SIG-M5 treated with dmso at 0.1 percent for 504 hours (cell line): ENCODE data around the gene LBX1.

Experiments used
- DNase-seq: peaks from one replicate; lab custom pipeline; 2025; ENCODE audit not compliant: unreplicated experiment; lab: John Stamatoyannopoulos, UW

LBX1 gene

GRCh38 chr10:101229266-101230182, at the start of gene LBX1:
LBX1 (minus strand) TSS chr10:101229463; CDS start chr10:101228815, 648 bp downstream.
- no peak for DNase-seq

- DNase-seq: no peak
These were observed 44.5 kb upstream of the LBX1 start for GRCh38 chr10:101273741-101274140.

GRCh38 chr10:101273330-101273729, 44.1 kb upstream of the LBX1 start:
- no peak for DNase-seq

GRCh38 chr10:101272229-101272868, 43.1 kb upstream of the LBX1 start:
- peak; percentile 51 for DNase-seq

- no peak for DNase-seq
These were observed 41.5 kb upstream of the LBX1 start for GRCh38 chr10:101270763-101271162.

- no peak for DNase-seq
These were observed 38.5 kb upstream of the LBX1 start for GRCh38 chr10:101267776-101268175.

GRCh38 chr10:101267290-101267680, 38.0 kb upstream of the LBX1 start:
- DNase-seq: no peak

GRCh38 chr10:101266381-101267289, 37.4 kb upstream of the LBX1 start:
- DNase-seq: no peak

GRCh38 chr10:101263150-101263752, 34.0 kb upstream of the LBX1 start:
- DNase-seq: no peak

GRCh38 chr10:101262147-101262546, 32.9 kb upstream of the LBX1 start:
- DNase-seq: no peak

- DNase-seq: no peak
These were observed 32.4 kb upstream of the LBX1 start for GRCh38 chr10:101261702-101262101.

GRCh38 chr10:101260764-101261481, 31.7 kb upstream of the LBX1 start:
- DNase-seq: no peak

- DNase-seq: peak; percentile 36
These were observed 29.1 kb upstream of the LBX1 start for GRCh38 chr10:101258179-101258885.

GRCh38 chr10:101257491-101257890, 28.2 kb upstream of the LBX1 start:
- no peak for DNase-seq

GRCh38 chr10:101257084-101257483, 27.8 kb upstream of the LBX1 start:
- no peak for DNase-seq

- no peak for DNase-seq
These were observed 27.1 kb upstream of the LBX1 start for GRCh38 chr10:101256387-101256786.

- DNase-seq: no peak
These were observed 20.9 kb upstream of the LBX1 start for GRCh38 chr10:101250136-101250535.

GRCh38 chr10:101249171-101249581, 19.9 kb upstream of the LBX1 start:
- DNase-seq: no peak

GRCh38 chr10:101246639-101247038, 17.4 kb upstream of the LBX1 start:
- no peak for DNase-seq
